HG03520 (cell line): ENCODE data around the gene C19orf38.

Experiments used
- ATAC-seq: cut with Tn5 transposase; IDR thresholded peaks from one replicate; pipeline ENCODE4 v1.9.1; 2021; ENCODE audit warnings: mild to moderate bottlenecking, moderate library complexity; ENCODE audit not compliant: unreplicated experiment

The C19orf38 gene

GRCh38 chr19:10848230-10848856 lies at the start of gene C19orf38:
Gene C19orf38 (plus strand): TSS chr19:10848415. CDS start chr19:10848509, 94 bp downstream.
- ATAC-seq = no peak

DNA sequence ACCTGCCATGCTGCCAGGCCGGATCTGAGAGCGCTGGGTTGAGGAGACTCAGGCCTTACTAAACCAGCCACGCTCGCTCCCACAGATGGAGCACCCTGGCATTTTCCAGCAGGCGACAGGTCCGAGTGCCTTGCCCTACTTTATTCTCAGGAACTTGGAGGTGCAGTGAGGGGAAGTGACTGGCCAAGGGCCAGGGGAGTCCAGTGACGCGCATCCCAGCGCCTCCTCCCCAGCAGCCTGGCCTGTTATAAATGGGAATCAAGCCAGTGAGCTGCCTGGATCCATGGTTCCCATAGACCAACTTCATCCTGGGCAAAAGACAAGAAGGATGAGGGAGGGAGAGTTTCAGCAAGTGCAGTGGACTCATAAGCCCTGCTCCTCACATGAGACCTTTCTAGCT lies 47.7 kb upstream of the C19orf38 start:
- ATAC-seq = no peak

DNA sequence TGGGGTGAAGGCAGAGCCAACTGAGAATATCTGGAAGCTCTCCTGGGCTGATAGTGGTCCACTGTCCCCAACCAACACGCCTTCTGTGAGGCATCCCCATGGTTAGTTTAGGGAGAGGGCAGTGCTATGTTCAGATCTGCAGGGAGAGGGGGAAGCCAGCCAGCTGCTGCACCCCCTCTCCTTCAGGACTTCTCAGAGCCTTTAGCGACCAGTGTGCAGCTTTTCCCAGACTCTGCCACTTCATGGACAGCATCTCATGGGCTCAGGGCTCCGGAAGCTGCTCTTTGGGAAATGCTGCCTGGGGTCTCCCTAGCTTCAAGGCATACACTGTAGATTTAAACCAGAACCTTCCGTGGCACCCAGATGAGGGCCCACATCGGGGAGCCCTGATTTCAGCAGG lies 45.7 kb upstream of the C19orf38 start:
- no peak for ATAC-seq

DNA sequence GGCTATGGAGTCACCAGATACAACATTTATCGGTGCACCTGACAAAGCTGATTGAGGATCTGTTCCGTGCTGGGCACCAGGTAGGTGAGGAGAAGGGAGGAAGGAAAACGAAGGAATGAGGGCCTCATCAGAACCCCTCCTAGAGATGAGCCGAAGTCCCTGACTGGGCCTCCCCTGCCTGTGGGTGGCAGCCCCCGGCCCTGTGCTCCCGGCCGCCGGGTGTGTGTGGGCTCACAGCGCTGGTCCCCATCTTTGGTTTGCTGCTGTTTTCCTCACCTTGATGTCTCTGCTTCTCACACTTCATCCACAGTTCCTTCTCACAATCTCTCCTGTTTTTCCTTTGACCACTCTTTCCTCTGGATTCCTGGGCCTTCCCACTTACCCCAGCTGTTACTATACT lies 45.0 kb upstream of the C19orf38 start:
- ATAC-seq = no peak

GRCh38 chr19:10805065-10805757 lies 43.0 kb upstream of the C19orf38 start:
- ATAC-seq = no peak

DNA sequence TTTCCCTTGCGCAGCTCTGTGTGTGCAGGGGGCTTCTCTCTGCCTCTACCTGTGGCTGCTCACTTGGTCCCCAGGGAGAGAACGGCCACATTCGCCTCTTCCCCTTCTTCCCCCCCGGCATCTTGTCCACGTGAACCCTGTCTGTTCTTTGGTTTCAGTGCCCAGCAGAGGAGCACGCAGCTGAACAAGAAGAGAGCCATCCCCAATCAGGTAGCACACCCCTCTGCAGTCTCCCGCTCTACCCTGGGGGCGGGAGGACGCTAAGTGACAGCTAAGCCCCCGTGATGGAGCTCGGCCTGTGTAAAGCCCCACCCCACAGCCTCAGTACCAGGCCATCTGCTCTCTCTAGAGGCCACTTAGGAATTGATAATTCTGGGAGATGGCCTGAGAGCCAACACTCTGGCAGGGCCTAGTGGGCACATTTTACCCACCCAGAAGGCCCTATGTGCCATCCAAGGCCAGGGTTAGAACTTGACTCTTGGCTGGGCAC lies 42.4 kb upstream of the C19orf38 start:
- ATAC-seq = no peak

GRCh38 chr19:10808937-10809649 lies 39.1 kb upstream of the C19orf38 start:
- no peak for ATAC-seq

DNA sequence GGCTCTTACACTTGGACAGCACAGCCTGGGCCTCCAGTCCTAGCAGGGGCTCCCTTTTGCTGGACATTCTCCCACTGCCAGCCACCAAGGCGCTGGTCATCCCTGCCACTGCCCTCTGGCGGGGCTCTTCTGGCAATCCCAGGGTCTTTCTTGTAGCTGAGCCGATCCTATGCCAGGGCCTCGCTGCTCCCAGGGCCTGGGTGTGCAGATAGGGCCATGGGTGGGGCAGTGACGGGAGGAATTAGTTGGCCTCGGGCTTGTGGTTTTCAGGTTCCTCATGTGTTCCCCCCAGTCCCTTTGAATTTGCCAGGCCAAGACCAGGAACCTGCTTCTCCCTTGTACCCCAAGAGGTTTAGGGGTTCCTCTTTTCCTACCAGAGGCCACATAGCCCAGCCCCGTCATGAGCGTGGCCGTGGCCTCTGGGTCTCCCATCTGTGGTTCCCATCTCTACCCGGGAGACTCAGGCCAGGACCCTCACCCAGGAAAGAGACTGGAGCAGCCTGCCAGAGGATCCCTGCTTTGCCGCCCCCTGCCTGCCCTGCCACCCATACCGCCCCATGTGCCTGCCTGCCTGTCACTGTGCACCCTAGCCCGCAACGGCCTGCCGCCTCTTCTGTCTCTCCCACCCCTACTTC lies 38.4 kb upstream of the C19orf38 start:
- no peak for ATAC-seq

DNA sequence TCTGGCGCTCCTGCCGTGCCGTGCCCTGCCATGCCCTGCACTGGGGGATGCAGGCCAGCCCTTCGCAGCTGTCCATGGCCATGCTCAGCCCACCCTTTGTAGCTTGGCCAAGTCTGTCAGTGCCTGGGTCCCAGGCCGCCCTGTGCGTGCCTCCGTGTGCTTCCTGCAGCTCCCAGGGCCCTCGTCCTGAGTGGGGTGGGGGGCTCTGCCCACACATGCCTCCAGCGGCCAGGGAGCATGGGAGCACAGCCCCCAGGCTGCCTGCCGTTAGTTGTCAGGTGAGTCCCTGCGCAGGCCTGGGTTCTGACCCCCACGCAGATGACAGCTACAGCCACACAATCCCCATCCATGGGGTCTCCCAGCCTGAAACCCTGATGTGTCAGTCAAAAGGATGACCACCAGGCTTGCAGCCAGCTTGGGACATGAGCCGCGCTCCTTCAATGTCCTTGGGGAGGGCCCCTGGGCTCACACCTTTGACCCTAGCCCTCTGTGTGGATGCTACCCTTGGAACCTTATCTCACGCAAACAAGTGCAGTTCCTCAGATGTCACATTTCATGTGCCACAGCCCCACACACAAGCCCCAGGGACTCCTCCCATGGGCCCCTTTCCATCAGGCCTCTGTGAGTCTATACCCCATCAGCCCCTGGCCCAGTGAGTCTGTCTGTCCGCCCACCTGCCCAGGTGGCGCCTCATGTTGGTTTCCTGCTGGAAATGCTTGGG lies 36.7 kb upstream of the C19orf38 start:
- no peak for ATAC-seq

- no peak for ATAC-seq
Measured at GRCh38 chr19:10812196-10812595, 36.0 kb upstream of the C19orf38 start.

DNA sequence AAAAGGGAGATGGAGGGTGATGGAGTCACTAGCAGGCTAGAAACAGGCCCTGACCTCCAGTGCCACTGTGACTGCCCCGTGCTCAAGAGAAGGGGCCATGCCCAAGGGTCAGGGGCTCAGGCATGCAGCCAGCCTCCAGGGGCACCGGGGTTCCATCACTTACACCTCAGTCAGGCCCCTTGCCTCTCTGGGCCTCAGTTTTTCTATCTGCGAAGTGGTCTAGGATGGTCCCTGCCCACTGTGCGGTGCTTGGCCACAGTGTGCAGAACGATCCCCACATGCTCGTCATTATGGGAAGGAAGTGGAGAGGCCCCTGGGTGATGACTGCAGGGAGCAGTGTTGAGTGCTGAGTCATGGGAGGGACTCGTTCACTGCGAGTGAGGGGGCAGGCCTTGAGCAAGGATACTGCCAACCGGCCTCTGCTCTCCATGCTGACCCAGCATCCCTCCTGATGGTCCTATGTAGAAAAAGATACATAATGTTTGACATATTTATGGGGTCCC lies 35.3 kb upstream of the C19orf38 start:
- ATAC-seq = no peak

GRCh38 chr19:10815007-10815536 lies 33.1 kb upstream of the C19orf38 start:
- ATAC-seq = no peak

- no peak for ATAC-seq
Measured at GRCh38 chr19:10815969-10816644, 32.1 kb upstream of the C19orf38 start.

GRCh38 chr19:10816691-10817090 lies 31.5 kb upstream of the C19orf38 start:
- ATAC-seq = no peak

DNA sequence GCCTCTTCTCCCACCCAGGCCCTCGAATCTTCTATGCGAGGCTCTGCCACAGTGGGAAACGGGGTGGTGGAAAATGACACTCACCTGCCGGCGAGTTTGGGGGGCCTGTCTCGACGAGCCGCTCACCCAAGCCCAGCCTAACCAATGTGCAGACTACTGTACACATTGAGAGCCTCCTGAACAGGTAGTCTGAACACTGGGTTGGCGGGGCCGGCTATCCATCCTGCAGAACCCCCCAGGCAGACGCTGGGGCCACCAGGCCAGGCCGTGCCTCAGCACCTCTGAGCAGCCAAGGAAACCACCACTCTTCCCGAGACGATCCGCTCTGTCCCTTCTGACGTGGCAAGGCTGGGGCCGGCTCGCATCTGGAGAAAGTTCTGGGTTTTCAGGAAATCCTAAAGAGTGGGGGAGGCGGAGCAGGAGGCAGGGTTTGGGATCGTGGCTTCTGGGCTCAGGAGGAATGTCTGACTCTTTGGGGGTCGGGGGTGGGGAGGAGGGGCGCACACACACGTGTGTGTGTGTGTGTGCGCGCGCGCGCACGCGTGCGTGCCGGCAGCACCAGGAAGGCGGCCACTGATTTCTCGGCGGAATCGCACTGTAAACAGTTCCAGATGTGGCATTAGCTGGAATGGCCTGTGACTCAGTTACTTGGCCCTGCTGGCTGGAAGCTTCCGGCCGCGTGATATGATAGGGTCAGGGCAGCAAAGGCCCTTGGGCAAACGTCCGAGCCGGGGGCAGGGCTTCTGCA lies 30.8 kb upstream of the C19orf38 start:
- no peak for ATAC-seq

DNA sequence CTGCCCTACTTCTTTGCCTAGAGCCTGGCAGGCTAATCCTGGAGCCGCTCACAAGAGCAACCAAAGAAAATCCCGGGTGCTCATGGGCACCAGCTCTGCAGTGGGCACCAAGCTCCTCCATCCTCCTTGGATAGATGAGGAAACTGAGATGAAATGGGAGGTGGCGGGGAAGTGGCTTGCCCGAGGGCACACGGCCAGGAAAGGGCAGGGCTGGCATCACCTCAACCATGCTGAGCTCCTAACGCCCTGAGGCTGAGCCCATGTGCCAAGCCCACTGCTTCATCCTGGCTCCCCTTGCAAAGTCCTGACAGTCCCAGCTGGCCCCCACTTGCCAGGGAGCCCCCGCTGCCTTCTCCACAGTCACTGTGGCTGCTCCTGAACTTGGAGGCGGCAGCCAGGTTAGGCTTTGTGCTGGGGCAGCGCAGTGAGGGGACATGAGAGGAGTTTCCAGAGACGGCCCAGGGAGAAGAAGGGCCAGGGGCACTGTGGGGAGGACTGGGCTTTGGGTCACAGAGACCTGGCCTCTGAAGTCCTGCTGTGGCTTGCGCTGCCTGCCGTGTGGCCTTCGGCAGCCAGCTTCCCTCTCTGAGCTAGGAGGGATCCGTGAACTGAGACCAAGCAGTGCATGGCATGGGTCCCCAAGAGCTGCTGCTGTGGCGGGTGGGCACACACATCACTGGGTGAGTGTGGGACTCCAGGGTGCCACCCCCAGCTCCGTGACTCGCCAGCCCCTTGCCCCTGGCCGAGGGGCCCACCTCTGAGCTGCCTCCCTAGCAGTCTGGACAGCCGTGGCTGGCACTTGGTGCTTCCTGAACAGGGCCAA lies 29.7 kb upstream of the C19orf38 start:
- no peak for ATAC-seq

DNA sequence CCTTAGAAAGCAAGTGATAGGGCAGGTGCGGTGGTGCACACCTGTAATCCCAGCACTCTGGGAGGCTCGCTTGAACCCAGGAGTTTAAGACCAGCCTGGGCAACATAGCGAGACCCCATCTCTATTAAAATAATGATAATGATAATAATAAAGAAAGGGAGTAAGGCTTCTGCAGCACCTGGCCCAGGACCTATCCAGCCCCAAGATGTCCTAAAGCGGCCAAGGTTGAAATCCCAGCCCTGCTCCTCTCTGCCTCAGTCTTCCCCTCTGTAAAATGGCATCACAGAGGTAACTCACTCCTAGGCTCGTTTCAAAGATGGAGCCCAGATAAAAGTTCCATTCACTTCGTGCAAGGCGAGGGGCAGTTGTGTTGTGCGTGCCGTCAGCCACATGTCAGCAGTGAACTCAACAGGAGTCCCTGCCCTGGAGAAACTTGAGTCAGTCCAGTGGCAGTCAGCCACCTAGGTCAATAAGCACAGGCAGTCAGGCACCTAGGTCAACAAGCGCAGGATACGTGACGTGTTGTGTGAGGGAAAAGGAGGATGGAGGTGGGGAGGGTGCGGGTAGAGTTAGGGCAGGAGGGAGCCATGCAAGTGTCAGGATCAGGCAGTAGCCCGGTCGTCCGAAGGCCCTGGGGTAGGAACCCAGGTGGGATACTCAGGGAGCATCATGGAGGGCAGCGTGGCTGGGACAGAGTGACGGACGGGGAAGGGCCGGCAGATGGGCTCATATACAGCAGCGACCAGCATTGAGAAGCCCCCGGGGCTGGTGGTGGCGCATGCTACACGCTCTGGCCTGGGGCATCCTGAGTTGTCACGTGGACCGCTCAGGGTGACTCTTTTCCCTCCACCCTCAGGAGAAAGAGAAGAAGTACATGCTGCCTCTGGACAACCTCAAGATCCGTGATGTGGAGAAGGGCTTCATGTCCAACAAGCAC lies 28.8 kb upstream of the C19orf38 start:
- ATAC-seq = no peak
